ENCODE measurements around the gene TACR2. TPM values are rescaled to one million over a fixed set of nuclear protein-coding genes. Genes with fewer than 3 reads are reported as not detected.

TACR2 gene
- total RNA-seq, 5 donors from 2014 or later (not counting 1 experiment from before 2014, with no cell fraction given), result not detected

GRCh38 chr10:69435966-69436520 lies 19.3 kb upstream of the TACR2 start:
- ATAC-seq (replicated peaks in 1 of 4), result no peak
- Histone ChIP-seq H3K27ac (ENCODE audit: low read length) (no peak overlapping the region), H3K4me1 (ENCODE audit: control insufficient read depth in 1 of 2, extremely low read depth in 1 of 2, insufficient read depth in 2 of 2, low read length in 2 of 2) (no peaks in the 10 kb centered on the region), H3K9me3 (no peaks in the 10 kb centered on the region), H3K4me3 (ENCODE audit: control insufficient read depth in 1 of 2, extremely low read depth in 1 of 2, low read length in 1 of 2) (no peak overlapping the region), H3K27me3 (replicated peaks in 1 of 2; ENCODE audit: control insufficient read depth in 2 of 2, extremely low read depth in 1 of 2, insufficient read depth in 2 of 2, low read length in 1 of 2) (peaks cover 0 to 36% of the 10 kb centered on the region in 2 experiments), H3K36me3 (ENCODE audit: control insufficient read depth in 2 of 2, extremely low read depth in 1 of 2, insufficient read depth in 1 of 2, low read length in 1 of 2) (no peaks in the 10 kb centered on the region)
- Mint-ChIP-seq H3K27ac (no peak overlapping the region), H3K9me3 (no peaks in the 10 kb centered on the region), H3K4me1 (no peaks in the 10 kb centered on the region), H3K27me3 (peaks cover 9 to 18% of the 10 kb centered on the region in 2 donors), H3K4me3 (no peak overlapping the region), H3K36me3 (no peaks in the 10 kb centered on the region)
- DNase-seq, result no peak
- 84% methylated on average over 13 of the region's 14 CpGs for WGBS (ENCODE audit: insufficient coverage)
- ChIA-PET CTCF (interaction anchor here in 1 of 2 donors (0.9 kb wide), 1 partner anchor 8 kb away, joined by 4 read pairs; no protein-coding TSS in a partner anchor), POLR2A (no interaction called here)

GRCh38 chr10:69434926-69435325 lies 18.2 kb upstream of the TACR2 start:
- H3K27me3 Mint-ChIP-seq, result peaks cover 9 to 18% of the 10 kb centered on the region in 2 donors

GRCh38 chr10:69434169-69434568 lies 17.5 kb upstream of the TACR2 start:
- H3K4me1 ChIP-seq (ENCODE audit: control insufficient read depth in 1 of 2, extremely low read depth in 1 of 2, insufficient read depth in 2 of 2, low read length in 2 of 2), result no peaks in the 10 kb centered on the region
- no peaks in the 10 kb centered on the region for H3K36me3 Mint-ChIP-seq
- no peaks in the 10 kb centered on the region for H3K4me1 Mint-ChIP-seq
- POLR2A ChIA-PET, result no interaction called here
- H3K9me3 Mint-ChIP-seq, result no peaks in the 10 kb centered on the region
- no peak overlapping the region for H3K4me3 Mint-ChIP-seq
- H3K27ac ChIP-seq (ENCODE audit: low read length), result no peak overlapping the region
- WGBS (ENCODE audit: insufficient coverage), result no CpG with 5 or more reads among the region's 2 CpGs
- H3K27me3 Mint-ChIP-seq, result peaks cover 6 to 17% of the 10 kb centered on the region in 2 donors
- DNase-seq (no peak), ATAC-seq (replicated peaks in 1 of 4) (no peak)
- H3K9me3 ChIP-seq, result no peaks in the 10 kb centered on the region
- H3K27ac Mint-ChIP-seq, result no peak overlapping the region
- H3K36me3 ChIP-seq (ENCODE audit: control insufficient read depth in 2 of 2, extremely low read depth in 1 of 2, insufficient read depth in 1 of 2, low read length in 1 of 2), result no peaks in the 10 kb centered on the region
- peaks cover 0 to 30% of the 10 kb centered on the region in 2 experiments for H3K27me3 ChIP-seq (replicated peaks in 1 of 2; ENCODE audit: control insufficient read depth in 2 of 2, extremely low read depth in 1 of 2, insufficient read depth in 2 of 2, low read length in 1 of 2)
- CTCF ChIA-PET, result no interaction called here
- H3K4me3 ChIP-seq (ENCODE audit: control insufficient read depth in 1 of 2, extremely low read depth in 1 of 2, low read length in 1 of 2), result no peak overlapping the region

More at GRCh38 chr10:69434926-69435325, 18.2 kb upstream of the TACR2 start:
- Mint-ChIP-seq H3K36me3 (no peaks in the 10 kb centered on the region), H3K4me1 (no peaks in the 10 kb centered on the region), H3K9me3 (no peaks in the 10 kb centered on the region), H3K27ac (no peak overlapping the region), H3K4me3 (no peak overlapping the region)
- Histone ChIP-seq H3K4me3 (ENCODE audit: control insufficient read depth in 1 of 2, extremely low read depth in 1 of 2, low read length in 1 of 2) (no peak overlapping the region), H3K27me3 (replicated peaks in 1 of 2; ENCODE audit: control insufficient read depth in 2 of 2, extremely low read depth in 1 of 2, insufficient read depth in 2 of 2, low read length in 1 of 2) (peaks cover 0 to 36% of the 10 kb centered on the region in 2 experiments), H3K4me1 (ENCODE audit: control insufficient read depth in 1 of 2, extremely low read depth in 1 of 2, insufficient read depth in 2 of 2, low read length in 2 of 2) (no peaks in the 10 kb centered on the region), H3K27ac (ENCODE audit: low read length) (no peak overlapping the region), H3K36me3 (ENCODE audit: control insufficient read depth in 2 of 2, extremely low read depth in 1 of 2, insufficient read depth in 1 of 2, low read length in 1 of 2) (no peaks in the 10 kb centered on the region), H3K9me3 (no peaks in the 10 kb centered on the region)
- DNase-seq (no peak), ATAC-seq (replicated peaks in 1 of 4) (no peak)
- CTCF ChIA-PET, result no interaction called here
- WGBS (ENCODE audit: insufficient coverage), result 94% methylated on average over 11 of the region's 11 CpGs
- POLR2A ChIA-PET, result no interaction called here

- DNase-seq, result no peak
- ATAC-seq (replicated peaks in 1 of 4), result no peak
- Histone ChIP-seq H3K4me3 (ENCODE audit: control insufficient read depth in 1 of 2, extremely low read depth in 1 of 2, low read length in 1 of 2) (no peak overlapping the region), H3K36me3 (ENCODE audit: control insufficient read depth in 2 of 2, extremely low read depth in 1 of 2, insufficient read depth in 1 of 2, low read length in 1 of 2) (no peaks in the 10 kb centered on the region), H3K9me3 (no peaks in the 10 kb centered on the region), H3K27ac (ENCODE audit: low read length) (no peak overlapping the region), H3K4me1 (ENCODE audit: control insufficient read depth in 1 of 2, extremely low read depth in 1 of 2, insufficient read depth in 2 of 2, low read length in 2 of 2) (peaks cover 17 to 44% of the 10 kb centered on the region in 2 experiments), H3K27me3 (replicated peaks in 1 of 2; ENCODE audit: control insufficient read depth in 2 of 2, extremely low read depth in 1 of 2, insufficient read depth in 2 of 2, low read length in 1 of 2) (peaks cover 0 to 5% of the 10 kb centered on the region in 2 experiments)
- 77% methylated on average over 7 of the region's 8 CpGs for WGBS (ENCODE audit: insufficient coverage)
- ChIA-PET POLR2A (no interaction called here), CTCF (interaction anchor here in 1 of 2 donors (1.2 kb wide), 1 partner anchor 8 kb away, joined by 4 read pairs; no protein-coding TSS in a partner anchor)
- no peak overlapping the region for H3K4me3 Mint-ChIP-seq
- peak overlapping the region in 1 of 2 donors; percentile 45 for H3K27ac Mint-ChIP-seq
- no peaks in the 10 kb centered on the region for H3K9me3 Mint-ChIP-seq
- no peaks in the 10 kb centered on the region for H3K36me3 Mint-ChIP-seq
- H3K27me3 Mint-ChIP-seq, result no peaks in the 10 kb centered on the region
- H3K4me1 Mint-ChIP-seq, result peaks cover 47 to 52% (median 52%) of the 10 kb centered on the region in 3 donors
These were observed 11.4 kb upstream of the TACR2 start for GRCh38 chr10:69428165-69428564.

GRCh38 chr10:69426376-69426727 lies 9.6 kb upstream of the TACR2 start:
- Histone ChIP-seq H3K27me3 (replicated peaks in 1 of 2; ENCODE audit: control insufficient read depth in 2 of 2, extremely low read depth in 1 of 2, insufficient read depth in 2 of 2, low read length in 1 of 2) (peaks cover 0 to 3% of the 10 kb centered on the region in 2 experiments), H3K27ac (ENCODE audit: low read length) (peak overlapping the region; percentile 73), H3K4me3 (ENCODE audit: control insufficient read depth in 1 of 2, extremely low read depth in 1 of 2, low read length in 1 of 2) (no peak overlapping the region), H3K9me3 (no peaks in the 10 kb centered on the region), H3K36me3 (ENCODE audit: control insufficient read depth in 2 of 2, extremely low read depth in 1 of 2, insufficient read depth in 1 of 2, low read length in 1 of 2) (no peaks in the 10 kb centered on the region), H3K4me1 (ENCODE audit: control insufficient read depth in 1 of 2, extremely low read depth in 1 of 2, insufficient read depth in 2 of 2, low read length in 2 of 2) (peaks cover 17 to 57% of the 10 kb centered on the region in 2 experiments)
- POLR2A ChIA-PET, result interaction anchor here (0.6 kb wide), 2 partner anchors 28 to 1519 kb away, joined by 8 to 10 read pairs; no protein-coding TSS in a partner anchor
- Mint-ChIP-seq H3K36me3 (no peaks in the 10 kb centered on the region), H3K9me3 (no peaks in the 10 kb centered on the region), H3K4me3 (peak overlapping the region in 1 of 3 donors; percentile 40), H3K4me1 (peaks cover 57 to 65% (median 62%) of the 10 kb centered on the region in 3 donors), H3K27ac (peak overlapping the region; percentile 85 to 88), H3K27me3 (no peaks in the 10 kb centered on the region)
- ATAC-seq (replicated peaks in 1 of 4), result no peak
- DNase-seq, result no peak
- CTCF ChIA-PET, result interaction anchor here (0.5 to 1.4 kb wide), 4 partner anchors 22 to 1073 kb away, joined by 3 to 4 read pairs (median 4); no protein-coding TSS in a partner anchor
- 94% methylated on average over 4 of the region's 4 CpGs for WGBS (ENCODE audit: insufficient coverage)

GRCh38 chr10:69425511-69426298 lies 9.0 kb upstream of the TACR2 start:
- peak overlapping the region; percentile 85 to 88 for H3K27ac Mint-ChIP-seq
- DNase-seq (peak in 33 of 35 experiments; percentile 32 to 78 (median 51)), ATAC-seq (replicated peaks in 1 of 4) (peak; percentile 89 to 96 (median 90))
- 11% methylated on average over 3 of the region's 5 CpGs for WGBS (ENCODE audit: insufficient coverage)
- H3K9me3 ChIP-seq, result no peaks in the 10 kb centered on the region
- CTCF ChIA-PET, result interaction anchor here (0.5 to 2.7 kb wide), 7 partner anchors 9 to 1072 kb away, joined by 3 to 12 read pairs (median 4); partner anchors contain the start of gene TACR2 (in 1 of the 2)
- H3K36me3 ChIP-seq (ENCODE audit: control insufficient read depth in 2 of 2, extremely low read depth in 1 of 2, insufficient read depth in 1 of 2, low read length in 1 of 2), result no peaks in the 10 kb centered on the region
- H3K36me3 Mint-ChIP-seq, result no peaks in the 10 kb centered on the region
- no peaks in the 10 kb centered on the region for H3K27me3 Mint-ChIP-seq
- peaks cover 0 to 3% of the 10 kb centered on the region in 2 experiments for H3K27me3 ChIP-seq (replicated peaks in 1 of 2; ENCODE audit: control insufficient read depth in 2 of 2, extremely low read depth in 1 of 2, insufficient read depth in 2 of 2, low read length in 1 of 2)
- H3K4me3 Mint-ChIP-seq, result peak overlapping the region in 1 of 3 donors; percentile 40
- peaks cover 17 to 57% of the 10 kb centered on the region in 2 experiments for H3K4me1 ChIP-seq (ENCODE audit: control insufficient read depth in 1 of 2, extremely low read depth in 1 of 2, insufficient read depth in 2 of 2, low read length in 2 of 2)
- H3K4me1 Mint-ChIP-seq, result peaks cover 57 to 65% (median 62%) of the 10 kb centered on the region in 3 donors
- H3K9me3 Mint-ChIP-seq, result no peaks in the 10 kb centered on the region
- no peak overlapping the region for H3K4me3 ChIP-seq (ENCODE audit: control insufficient read depth in 1 of 2, extremely low read depth in 1 of 2, low read length in 1 of 2)
- POLR2A ChIA-PET, result no interaction called here
- peak overlapping the region; percentile 73 for H3K27ac ChIP-seq (ENCODE audit: low read length)

Measured in T-cell (primary cell).